H1 (cell line): ENCODE measurements around the gene ARPC4.

ENCODE experiments used
- EGR1 ChIP-seq: IDR thresholded peaks from 2 replicates; pipeline ENCODE4 v1.6.1; 2011; ENCODE audit warnings: low read depth, low read length, borderline replicate concordance
- EP300 ChIP-seq, 2 experiments: IDR thresholded peaks; 1 replicate in 1 of 2; 2 replicates in 1 of 2; pipeline ENCODE4 v1.6.1; 2011 to 2012; ENCODE audit warnings: low read depth in 2 of 2, low read length in 2 of 2, mild to moderate bottlenecking in 2 of 2, borderline replicate concordance in 1 of 2, inconsistent platforms in 1 of 2, moderate library complexity in 1 of 2
- JUN ChIP-seq: IDR thresholded peaks from 2 replicates; pipeline ENCODE4 v1.6.1; 2011; ENCODE audit warnings: low read depth, mild to moderate bottlenecking, improper control_type of control experiment, low read length
- RAD21 ChIP-seq, 2 experiments: IDR thresholded peaks in 1 of 2; conservative IDR thresholded peaks in 1 of 2; 2 replicates each; pipeline ENCODE4 v1.6.1; 2011; ENCODE audit warnings: low read depth in 2 of 2, low read length in 2 of 2, improper control_type of control experiment in 1 of 2, inconsistent platforms in 1 of 2, mild to moderate bottlenecking in 1 of 2, moderate library complexity in 1 of 2
- SIN3A ChIP-seq, 2 experiments: IDR thresholded peaks in 1 of 2; conservative IDR thresholded peaks in 1 of 2; 2 replicates each; pipeline ENCODE4 v1.6.1; 2011 to 2012; ENCODE audit warnings: low read length in 2 of 2, improper control_type of control experiment in 1 of 2, low read depth in 1 of 2, mild to moderate bottlenecking in 1 of 2

DNA sequence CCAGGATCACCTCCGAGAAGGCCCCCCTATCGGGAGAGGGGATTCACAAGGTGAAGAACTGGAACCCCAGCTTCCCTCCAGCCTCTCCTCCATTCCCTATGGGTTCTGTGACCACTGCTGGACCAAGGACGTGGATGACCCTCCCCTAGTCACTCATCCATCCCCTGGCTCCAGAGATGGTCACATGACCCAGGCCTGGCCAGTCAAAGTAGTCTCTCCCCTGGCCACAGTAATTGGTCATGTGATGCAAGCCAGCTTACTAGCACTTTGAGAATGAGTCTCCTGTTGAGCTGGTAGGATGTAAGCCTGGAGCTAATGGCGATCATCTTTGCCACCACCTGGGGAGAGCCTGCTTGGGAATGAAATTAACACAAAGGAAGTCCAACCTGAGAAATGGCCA is 27.0 kb upstream of the ARPC4 start:
- TF ChIP-seq RAD21 (IDR thresholded peaks at IDR 0.05 in 1 of 2, conservative IDR thresholded peaks at IDR 0.05 in 1 of 2; ENCODE audit: low read depth in 2 of 2, low read length in 2 of 2) = no peak
- TF ChIP-seq EGR1 = no peak
- TF ChIP-seq JUN = no peak
- no peak for TF ChIP-seq SIN3A (conservative IDR thresholded peaks at IDR 0.05 in 1 of 2, IDR thresholded peaks at IDR 0.05 in 1 of 2; ENCODE audit: low read depth in 1 of 2, low read length in 2 of 2)
- TF ChIP-seq EP300 (IDR thresholded peaks at IDR 0.05; ENCODE audit: borderline replicate concordance in 1 of 2, low read depth in 2 of 2, low read length in 2 of 2) = no peak
